GM10847 (cell line): ENCODE results near the gene GNMT.

Experiments used
- POLR2A ChIP-seq: IDR thresholded peaks from 2 replicates; pipeline ENCODE4 v1.6.1; 2011; ENCODE audit not compliant: insufficient read length; ENCODE audit errors: extremely low read depth

GNMT gene

DNA sequence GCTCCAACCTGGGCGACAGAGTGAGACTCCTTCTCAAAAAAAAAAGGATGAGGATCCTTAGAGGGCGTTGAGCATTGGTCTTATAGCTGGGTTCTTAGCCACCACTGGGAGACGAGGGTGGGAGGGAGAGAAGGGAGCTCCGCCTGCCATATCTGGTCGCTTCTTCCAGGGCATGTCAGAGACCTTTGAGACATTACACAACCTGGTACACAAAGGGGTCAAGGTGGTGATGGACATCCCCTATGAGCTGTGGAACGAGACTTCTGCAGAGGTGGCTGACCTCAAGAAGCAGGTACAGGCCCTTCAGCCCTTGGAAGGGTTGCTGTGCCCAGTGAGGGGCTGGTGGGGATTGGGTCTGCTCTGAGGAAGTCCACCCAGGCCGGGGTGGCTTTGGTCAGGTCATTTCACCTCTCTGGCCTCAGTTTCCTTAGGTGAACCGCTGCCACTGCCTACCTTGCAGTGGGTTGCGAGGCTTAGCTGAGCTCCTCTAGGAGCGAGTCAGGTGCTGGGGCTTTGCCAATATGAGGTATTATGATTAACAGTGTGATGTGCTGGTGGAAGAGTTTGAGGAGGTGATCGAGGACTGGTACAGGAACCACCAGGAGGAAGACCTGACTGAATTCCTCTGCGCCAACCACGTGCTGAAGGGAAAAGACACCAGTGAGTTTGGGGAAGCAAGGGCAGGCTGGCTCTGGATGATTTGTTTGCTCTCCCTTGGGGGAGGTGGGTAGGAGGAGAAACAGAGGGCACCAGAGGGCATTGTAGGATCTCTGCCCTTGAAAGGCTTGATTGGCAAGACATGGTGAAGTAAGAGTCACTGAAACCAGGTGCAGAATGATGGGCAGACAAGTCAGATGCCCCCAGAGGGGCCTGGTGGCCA, 22.8 kb upstream of the GNMT start:
- no peak for TF ChIP-seq POLR2A

DNA sequence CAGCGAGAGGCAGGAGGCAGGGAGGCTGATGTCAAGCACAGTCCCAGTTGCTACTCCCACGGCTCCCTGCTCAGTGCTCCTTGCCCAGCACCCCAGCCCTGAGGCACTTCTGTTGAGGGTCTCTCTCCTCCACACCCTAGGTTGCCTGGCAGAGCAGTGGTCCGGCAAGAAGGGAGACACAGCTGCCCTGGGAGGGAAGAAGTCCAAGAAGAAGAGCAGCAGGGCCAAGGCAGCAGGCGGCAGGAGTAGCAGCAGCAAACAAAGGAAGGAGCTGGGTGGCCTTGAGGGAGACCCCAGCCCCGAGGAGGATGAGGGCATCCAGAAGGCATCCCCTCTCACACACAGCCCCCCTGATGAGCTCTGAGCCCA, 22.1 kb upstream of the GNMT start:
- no peak for TF ChIP-seq POLR2A

GRCh38 chr6:42938987-42939809, 21.4 kb upstream of the GNMT start:
- no peak for TF ChIP-seq POLR2A

DNA sequence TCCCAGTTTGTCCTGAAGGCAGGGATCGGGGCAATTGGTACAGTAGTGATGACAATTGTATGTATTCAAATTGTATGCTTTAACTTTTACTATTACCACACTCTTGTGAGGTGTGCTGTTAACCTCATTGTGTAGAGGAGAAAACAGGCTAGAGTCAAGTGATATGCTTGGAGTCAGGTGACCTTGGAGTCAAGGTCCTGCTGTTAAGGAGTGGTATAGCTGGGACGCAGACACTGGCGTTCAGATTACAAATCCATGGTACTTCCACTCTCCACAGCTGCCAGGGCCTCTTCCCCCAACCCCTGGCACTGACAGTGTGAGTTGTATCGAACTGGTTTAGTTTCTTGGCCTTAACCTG, 20.8 kb upstream of the GNMT start:
- no peak for TF ChIP-seq POLR2A

GRCh38 chr6:42940493-42941045, 20.0 kb upstream of the GNMT start:
- no peak for TF ChIP-seq POLR2A

GRCh38 chr6:42942444-42942843, 18.1 kb upstream of the GNMT start:
- TF ChIP-seq POLR2A: no peak

DNA sequence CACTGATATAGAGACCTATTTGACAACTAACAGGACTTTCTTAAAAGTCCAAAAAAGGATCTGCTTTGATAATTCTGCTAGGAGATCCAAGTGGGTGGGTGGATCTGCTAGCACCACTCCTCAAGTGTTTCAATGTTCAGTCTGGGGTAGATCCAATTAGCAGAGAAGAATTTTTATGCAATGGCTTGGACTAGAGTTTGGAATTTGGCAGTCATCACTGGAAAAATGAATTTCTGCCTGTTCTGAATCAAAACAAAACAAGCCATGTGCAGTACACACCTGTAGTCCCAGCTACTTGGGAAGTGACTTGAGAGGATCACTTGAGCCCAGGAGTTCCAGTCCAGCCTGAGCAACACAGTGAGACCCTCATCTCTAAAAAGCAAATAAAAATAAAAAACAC, 12.6 kb upstream of the GNMT start:
- TF ChIP-seq POLR2A: no peak

DNA sequence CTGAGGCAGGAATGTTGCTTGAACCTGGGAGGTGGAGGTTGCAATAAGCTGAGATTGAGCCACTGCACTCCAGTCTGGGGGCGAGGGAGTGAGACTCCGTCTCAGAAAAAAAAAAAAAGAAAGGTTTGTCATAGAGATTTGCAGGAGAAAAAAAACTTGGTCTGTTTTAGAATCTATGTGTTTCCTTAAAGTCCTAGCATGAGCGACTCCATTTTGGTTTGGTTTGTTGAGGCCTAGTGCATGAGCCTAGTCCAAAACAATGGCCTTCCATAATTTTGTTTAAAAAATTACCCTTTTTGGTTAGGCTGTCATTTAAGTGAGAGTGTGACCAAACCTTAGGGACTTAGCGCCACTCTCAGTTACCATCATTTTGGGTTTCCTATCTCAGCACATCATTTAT, 8.2 kb upstream of the GNMT start:
- TF ChIP-seq POLR2A: no peak

GRCh38 chr6:42958125-42958524, 2.4 kb upstream of the GNMT start:
- TF ChIP-seq POLR2A: no peak

- TF ChIP-seq POLR2A: no peak
These were observed 674 bp upstream of the GNMT start for GRCh38 chr6:42959917-42960242.

DNA sequence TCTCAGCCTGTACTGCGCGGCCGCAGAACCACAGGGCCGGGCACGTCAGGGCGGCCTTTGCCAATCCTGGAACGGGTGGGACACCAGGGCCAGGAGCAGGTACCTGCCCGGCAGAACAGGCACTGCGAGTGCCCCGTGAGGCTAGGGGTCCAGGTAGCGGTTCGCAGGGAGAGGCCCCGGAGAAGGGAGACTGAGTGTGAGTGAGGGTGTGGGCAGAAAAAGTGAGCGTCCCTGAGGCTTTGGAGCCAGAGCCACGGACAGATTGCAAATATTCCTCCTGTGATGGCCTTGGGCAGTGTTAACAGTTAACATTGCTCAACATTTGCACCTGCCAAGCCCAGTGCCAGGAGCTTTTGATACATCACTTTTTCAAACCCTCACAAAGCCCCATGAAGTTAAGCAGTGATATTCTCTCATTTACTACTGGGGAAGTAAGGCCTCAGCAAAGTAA, 491 bp downstream of the GNMT start:
- no peak for TF ChIP-seq POLR2A

DNA sequence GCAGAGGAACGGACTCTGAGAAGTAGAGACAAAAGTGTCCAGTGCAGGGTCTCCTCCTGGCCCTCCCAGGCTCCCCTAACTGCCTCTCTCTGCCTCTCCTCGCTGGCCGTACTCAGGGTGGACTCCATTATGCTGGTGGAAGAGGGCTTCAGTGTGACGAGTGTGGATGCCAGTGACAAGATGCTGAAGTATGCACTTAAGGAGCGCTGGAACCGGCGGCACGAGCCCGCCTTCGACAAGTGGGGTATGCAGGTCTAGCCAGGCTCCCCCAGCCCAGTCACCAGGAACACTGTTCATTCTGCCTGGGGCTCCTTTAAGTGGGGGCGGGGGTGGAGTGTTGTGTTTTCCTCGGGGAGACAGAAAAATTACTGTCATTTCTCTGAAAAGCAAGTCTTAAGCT, 1.5 kb downstream of the GNMT start:
- TF ChIP-seq POLR2A: no peak

GRCh38 chr6:42962502-42963178, 2.1 kb downstream of the GNMT start:
- TF ChIP-seq POLR2A: no peak

- TF ChIP-seq POLR2A: no peak
These were observed 2.8 kb downstream of the GNMT start for GRCh38 chr6:42963179-42963854.
